ENCODE data around the gene FGF18. TPM values are rescaled to one million over a fixed set of nuclear protein-coding genes. Genes with fewer than 3 reads are reported as not detected.
"Not testable (repeated sequence)": the region's sequence is repeated elsewhere in the genome, so short reads cannot be mapped to it uniquely, and the experiment has no call there.

The FGF18 gene
- total RNA-seq, 4 donors from 2014 or later, result 0.14 to 0.32 TPM; not detected in 2

- Histone ChIP-seq H3K27me3 (no peaks in the 10 kb centered on the region), H3K9me3 (no peaks in the 10 kb centered on the region), H3K36me3 (peaks cover 0 to 65% (median 30%) of the 10 kb centered on the region in 4 donors), H3K4me1 (peaks cover 0 to 16% (median 6%) of the 10 kb centered on the region in 4 donors), H3K27ac (no peak overlapping the region), H3K4me3 (no peak overlapping the region)
- no peak for DNase-seq
- in situ Hi-C loops (cut with MboI; ENCODE audit: low pct_ligation_motif_present in 1 of 4, low pct_unique_long_range_greater_than_20kb in 1 of 4, low sequenced_read_pairs in 3 of 4) (loop anchor here (10.0 to 25.0 kb wide), 3 partner anchors 495 to 628 kb away; no protein-coding TSS in a partner anchor), intact Hi-C loops (cut with DNase I; ENCODE audit: low total_unique reads) (no loop called here)
- no peak for TF ChIP-seq CTCF (IDR thresholded peaks at IDR 0.05)
- TF ChIP-seq POLR2AphosphoS5 (IDR thresholded peaks at IDR 0.05), result no peak
- TF ChIP-seq EP300 (IDR thresholded peaks at IDR 0.05; ENCODE audit: low read depth), result no peak
- TF ChIP-seq POLR2A (IDR thresholded peaks at IDR 0.05), result no peak
- 73 to 89% methylated on average over 3 to 8 of the region's 8 CpGs for WGBS, 2 donors (ENCODE audit: low coverage in 1 of 2)
Observed at GRCh38 chr5:171409164-171410136, 10.0 kb upstream of the FGF18 start.

GRCh38 chr5:171410181-171410580, 9.3 kb upstream of the FGF18 start:
- Histone ChIP-seq H3K36me3 (peaks cover 0 to 60% (median 27%) of the 10 kb centered on the region in 4 donors), H3K27ac (no peak overlapping the region), H3K27me3 (no peaks in the 10 kb centered on the region), H3K4me3 (no peak overlapping the region), H3K9me3 (no peaks in the 10 kb centered on the region), H3K4me1 (peaks cover 0 to 16% (median 6%) of the 10 kb centered on the region in 4 donors)
- no peak for TF ChIP-seq POLR2A (IDR thresholded peaks at IDR 0.05)
- no peak for DNase-seq
- in situ Hi-C loops (cut with MboI; ENCODE audit: low pct_ligation_motif_present in 1 of 4, low pct_unique_long_range_greater_than_20kb in 1 of 4, low sequenced_read_pairs in 3 of 4), result loop anchor here (10.0 to 25.0 kb wide), 3 partner anchors 495 to 627 kb away; no protein-coding TSS in a partner anchor
- 43 to 63% methylated on average over 1 of the region's 1 CpG for WGBS, 2 donors (ENCODE audit: low coverage in 1 of 2)
- intact Hi-C loops (cut with DNase I; ENCODE audit: low total_unique reads), result no loop called here

GRCh38 chr5:171412186-171412585, 7.3 kb upstream of the FGF18 start:
- 93 to 94% methylated on average over 5 of the region's 5 CpGs for WGBS, 2 donors (ENCODE audit: low coverage in 1 of 2)
- Histone ChIP-seq H3K36me3 (peaks cover 0 to 43% (median 21%) of the 10 kb centered on the region in 4 donors), H3K9me3 (no peaks in the 10 kb centered on the region), H3K27ac (no peak overlapping the region), H3K27me3 (no peaks in the 10 kb centered on the region), H3K4me3 (no peak overlapping the region), H3K4me1 (peaks cover 0 to 16% (median 6%) of the 10 kb centered on the region in 4 donors)
- in situ Hi-C loops (cut with MboI; ENCODE audit: low pct_ligation_motif_present in 1 of 4, low pct_unique_long_range_greater_than_20kb in 1 of 4, low sequenced_read_pairs in 3 of 4) (loop anchor here (10.0 to 25.0 kb wide), 3 partner anchors 493 to 625 kb away; no protein-coding TSS in a partner anchor), intact Hi-C loops (cut with DNase I; ENCODE audit: low total_unique reads) (no loop called here)
- TF ChIP-seq EP300 (IDR thresholded peaks at IDR 0.05; ENCODE audit: low read depth), result no peak
- no peak for TF ChIP-seq CTCF (IDR thresholded peaks at IDR 0.05)
- no peak for TF ChIP-seq POLR2AphosphoS5 (IDR thresholded peaks at IDR 0.05)
- no peak for TF ChIP-seq POLR2A (IDR thresholded peaks at IDR 0.05)
- DNase-seq, result no peak

GRCh38 chr5:171413153-171413910, 6.1 kb upstream of the FGF18 start:
- Histone ChIP-seq H3K27me3 (no peaks in the 10 kb centered on the region), H3K4me1 (peaks cover 0 to 11% (median 6%) of the 10 kb centered on the region in 4 donors), H3K36me3 (peaks cover 0 to 32% (median 16%) of the 10 kb centered on the region in 4 donors), H3K27ac (no peak overlapping the region), H3K9me3 (no peaks in the 10 kb centered on the region), H3K4me3 (no peak overlapping the region)
- DNase-seq, result no peak
- TF ChIP-seq POLR2AphosphoS5 (IDR thresholded peaks at IDR 0.05) (no peak), EP300 (IDR thresholded peaks at IDR 0.05; ENCODE audit: low read depth) (no peak), POLR2A (IDR thresholded peaks at IDR 0.05) (no peak), CTCF (IDR thresholded peaks at IDR 0.05) (no peak)
- intact Hi-C loops (cut with DNase I; ENCODE audit: low total_unique reads), result no loop called here
- in situ Hi-C loops (cut with MboI; ENCODE audit: low pct_ligation_motif_present in 1 of 4, low pct_unique_long_range_greater_than_20kb in 1 of 4, low sequenced_read_pairs in 3 of 4), result loop anchor here (10.0 to 25.0 kb wide), 3 partner anchors 491 to 624 kb away; no protein-coding TSS in a partner anchor
- WGBS, 2 donors (ENCODE audit: low coverage in 1 of 2), result 92 to 94% methylated on average over 2 to 3 of the region's 3 CpGs

GRCh38 chr5:171413993-171414392, 5.5 kb upstream of the FGF18 start:
- in situ Hi-C loops (cut with MboI; ENCODE audit: low pct_ligation_motif_present in 1 of 4, low pct_unique_long_range_greater_than_20kb in 1 of 4, low sequenced_read_pairs in 3 of 4), result loop anchor here (10.0 to 25.0 kb wide), 3 partner anchors 491 to 623 kb away; no protein-coding TSS in a partner anchor
- Histone ChIP-seq H3K36me3 (peaks cover 0 to 27% (median 13%) of the 10 kb centered on the region in 4 donors), H3K4me1 (peaks cover 3 to 15% (median 11%) of the 10 kb centered on the region in 4 donors)
- H3K27me3 ChIP-seq; H3K27ac ChIP-seq; DNase-seq; intact Hi-C loops (cut with DNase I; ENCODE audit: low total_unique reads); H3K9me3 ChIP-seq; H3K4me3 ChIP-seq: not testable (repeated sequence)
- 80 to 89% methylated on average over 5 of the region's 5 CpGs for WGBS, 2 donors (ENCODE audit: low coverage in 1 of 2)
